Activated naive CD8-positive, alpha-beta T cell treated with anti-CD3 and anti-CD28 coated beads, Interleukin-2, amount 50 U/mL, for 24 hours (primary cell): ENCODE results near the gene HORMAD1.
A peak's percentile ranks its signal among the peaks of the same experiment; 100 is the strongest.
"Not testable (repeated sequence)": the region's sequence is repeated elsewhere in the genome, so short reads cannot be mapped to it uniquely, and the experiment has no call there.

Experiments used
- ATAC-seq: fragments of 150-1000 bp; cut with Tn5 transposase; one replicate; pipeline ENCODE4 v1.10.0; 2021
- DNase-seq: peaks from one replicate; pipeline ENCODE4 v3.0.0; 2021
- H3K27ac Mint-ChIP-seq: one replicate; pipeline ENCODE4 v1.8.0; 2021; ENCODE audit warnings: mild to moderate bottlenecking, mixed read lengths
- H3K27me3 Mint-ChIP-seq: one replicate; pipeline ENCODE4 v1.8.0; 2021; ENCODE audit warnings: mixed read lengths
- H3K36me3 Mint-ChIP-seq: one replicate; pipeline ENCODE4 v1.8.0; 2021; ENCODE audit warnings: low read depth, mixed read lengths
- H3K4me1 Mint-ChIP-seq: one replicate; pipeline ENCODE4 v1.8.0; 2021; ENCODE audit warnings: mixed read lengths
- H3K4me3 Mint-ChIP-seq: one replicate; pipeline ENCODE4 v1.8.0; 2021; ENCODE audit warnings: mild to moderate bottlenecking, moderate library complexity, mixed read lengths
- H3K9me3 Mint-ChIP-seq: one replicate; pipeline ENCODE4 v1.8.0; 2021; ENCODE audit warnings: mixed read lengths

HORMAD1 gene

DNA sequence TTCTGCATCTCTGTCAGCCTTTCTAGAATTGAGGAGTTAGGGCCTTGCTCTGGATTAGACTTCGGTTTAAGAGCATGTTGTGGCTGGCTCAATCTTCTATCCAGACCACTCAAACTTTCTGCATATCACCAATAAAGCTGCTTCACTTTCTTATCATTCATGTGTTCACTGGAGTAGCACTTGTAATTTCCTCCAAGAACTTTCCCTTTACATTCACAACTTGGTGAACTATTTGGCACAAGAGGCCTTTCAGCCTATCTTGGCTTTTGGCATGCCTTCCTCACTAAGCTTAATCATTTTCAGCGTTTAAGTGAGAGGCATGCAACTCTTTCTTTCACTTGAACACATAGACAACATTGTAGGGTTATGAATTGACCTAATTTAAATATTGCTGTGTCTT, 3.6 kb upstream of the HORMAD1 start:
- H3K36me3 Mint-ChIP-seq: no peaks in the 10 kb centered on the region
- H3K27ac Mint-ChIP-seq: no peak overlapping the region
- no peaks in the 10 kb centered on the region for H3K27me3 Mint-ChIP-seq
- ATAC-seq (no peak), DNase-seq (no peak)
- no peak overlapping the region for H3K4me3 Mint-ChIP-seq
- no peaks in the 10 kb centered on the region for H3K9me3 Mint-ChIP-seq
- no peaks in the 10 kb centered on the region for H3K4me1 Mint-ChIP-seq

DNA sequence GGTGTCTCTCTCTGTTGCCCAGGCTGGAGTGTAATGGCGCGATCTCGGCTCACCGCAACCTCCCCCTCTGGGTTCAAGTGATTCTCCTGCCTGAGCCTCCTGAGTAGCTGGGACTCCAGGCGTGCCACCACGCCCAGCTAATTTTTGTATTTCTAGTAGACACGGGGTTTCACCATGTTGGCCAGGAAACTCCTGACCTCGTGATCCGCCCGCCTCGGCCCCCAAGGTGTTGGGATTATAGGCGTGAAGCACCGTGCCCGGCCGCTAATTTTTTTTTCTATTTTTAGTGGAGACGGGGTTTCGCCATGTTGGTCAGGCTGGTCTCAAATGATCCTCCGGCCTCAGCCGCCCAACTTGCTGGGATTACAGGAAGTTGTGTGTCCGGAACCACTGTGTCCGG, 597 bp downstream of the HORMAD1 start:
- peaks cover 2% of the 10 kb centered on the region for H3K4me1 Mint-ChIP-seq
- no peak overlapping the region for H3K27ac Mint-ChIP-seq
- H3K9me3 Mint-ChIP-seq: no peaks in the 10 kb centered on the region
- no peaks in the 10 kb centered on the region for H3K36me3 Mint-ChIP-seq
- H3K4me3 Mint-ChIP-seq: no peak overlapping the region
- no peaks in the 10 kb centered on the region for H3K27me3 Mint-ChIP-seq
- ATAC-seq (no peak), DNase-seq (no peak)

DNA sequence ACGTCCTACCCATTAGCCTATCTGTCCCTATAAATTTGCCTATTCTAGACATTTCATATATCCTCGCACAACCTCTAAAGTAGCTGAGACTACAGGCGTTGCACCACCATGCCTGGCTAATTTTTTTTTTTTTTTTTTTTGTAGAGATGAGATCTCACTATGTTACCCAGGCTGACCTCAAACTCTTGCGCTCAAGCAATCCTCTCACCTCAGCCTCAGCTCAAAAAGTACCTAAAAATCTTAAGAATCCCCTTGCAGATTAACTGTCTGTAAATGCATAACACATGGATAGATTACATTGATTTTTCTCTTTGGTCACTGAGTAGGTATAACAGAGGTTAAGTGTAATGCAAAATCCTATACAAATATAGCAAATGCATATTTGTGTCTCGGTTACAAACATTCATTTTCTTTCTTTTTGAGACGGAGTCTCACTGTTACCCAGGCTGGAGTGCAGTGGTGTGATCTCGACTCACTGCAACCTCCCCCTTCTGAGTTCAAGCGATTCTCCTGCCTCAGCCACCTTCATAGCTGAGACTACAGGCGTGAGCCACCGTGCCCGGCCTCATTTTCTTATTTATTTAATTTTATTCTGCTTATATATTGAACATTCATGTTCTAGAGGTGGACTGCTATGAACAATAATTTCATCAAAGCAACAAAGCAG, 2.3 kb downstream of the HORMAD1 start:
- ATAC-seq (no peak), DNase-seq (no peak)
- Mint-ChIP-seq H3K4me3 (no peak overlapping the region), H3K36me3 (no peaks in the 10 kb centered on the region), H3K27me3 (no peaks in the 10 kb centered on the region), H3K4me1 (peaks cover 2% of the 10 kb centered on the region), H3K9me3 (no peaks in the 10 kb centered on the region), H3K27ac (no peak overlapping the region)

DNA sequence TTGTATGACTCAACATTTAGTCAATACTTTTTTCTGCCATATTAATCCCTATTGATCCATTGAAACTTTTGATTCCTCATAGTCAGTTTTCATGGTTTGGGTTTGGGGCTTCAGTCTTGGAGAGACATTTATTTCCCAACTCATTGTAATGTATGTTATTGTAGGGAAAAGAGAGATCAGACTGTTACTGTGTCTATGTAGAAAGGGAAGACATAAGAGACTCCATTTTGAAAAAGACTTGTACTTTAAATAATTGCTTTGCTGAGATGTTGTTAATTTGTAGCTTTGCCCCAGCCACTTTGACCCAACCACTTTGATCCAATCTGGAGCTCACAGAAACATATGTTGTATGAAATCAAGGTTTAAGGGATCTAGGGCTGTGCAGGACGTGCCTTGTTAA, 11.7 kb downstream of the HORMAD1 start:
- not testable (repeated sequence) for H3K9me3 Mint-ChIP-seq, H3K27me3 Mint-ChIP-seq, DNase-seq, H3K4me1 Mint-ChIP-seq, H3K36me3 Mint-ChIP-seq, H3K27ac Mint-ChIP-seq, ATAC-seq, H3K4me3 Mint-ChIP-seq

DNA sequence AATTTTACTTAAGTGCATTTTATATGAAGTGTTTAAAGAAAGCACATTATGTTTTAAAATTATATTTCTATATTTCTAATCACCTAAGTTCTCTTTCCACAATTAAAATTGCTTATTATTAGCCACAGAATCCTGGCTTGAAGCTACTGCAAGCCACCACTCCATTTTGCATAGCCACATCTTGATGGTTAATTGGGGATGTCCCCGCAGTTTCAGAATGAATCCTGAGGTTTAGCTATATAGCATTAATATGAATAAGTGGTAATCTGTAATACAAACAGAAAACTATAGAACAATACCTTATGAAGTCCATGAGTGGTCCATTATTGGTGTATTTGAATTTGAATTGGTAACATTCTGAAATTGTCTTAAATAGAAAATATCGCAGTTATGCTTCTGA, 12.1 kb downstream of the HORMAD1 start:
- no peak overlapping the region for H3K4me3 Mint-ChIP-seq
- no peaks in the 10 kb centered on the region for H3K9me3 Mint-ChIP-seq
- H3K36me3 Mint-ChIP-seq: no peaks in the 10 kb centered on the region
- no peak overlapping the region for H3K27ac Mint-ChIP-seq
- H3K27me3 Mint-ChIP-seq: peaks cover 2% of the 10 kb centered on the region
- peaks cover 9% of the 10 kb centered on the region for H3K4me1 Mint-ChIP-seq
- ATAC-seq (peak; percentile 94), DNase-seq (peak; percentile 42)

DNA sequence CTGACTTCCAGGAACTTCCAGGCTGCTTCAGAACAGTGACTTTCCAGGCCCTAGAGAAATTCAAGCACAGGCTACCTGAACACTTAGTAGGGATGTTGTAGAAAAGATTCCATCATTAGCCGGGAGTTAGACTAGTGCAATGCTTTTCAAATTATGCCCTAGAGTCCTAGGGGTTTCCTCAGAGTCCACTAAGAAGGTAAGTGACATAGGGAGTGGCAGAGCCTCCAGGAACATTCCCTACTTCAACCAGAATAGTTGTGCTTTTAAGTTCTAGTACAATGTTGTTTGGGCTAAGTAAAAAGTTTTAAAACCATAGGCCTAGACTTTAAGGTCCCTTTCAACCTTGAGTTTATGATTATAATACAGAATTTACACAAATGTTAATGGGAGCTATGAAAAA, 14.6 kb downstream of the HORMAD1 start:
- Mint-ChIP-seq H3K4me3 (no peak overlapping the region), H3K9me3 (no peaks in the 10 kb centered on the region), H3K27ac (no peak overlapping the region), H3K36me3 (no peaks in the 10 kb centered on the region), H3K4me1 (peaks cover 9% of the 10 kb centered on the region), H3K27me3 (peaks cover 2% of the 10 kb centered on the region)
- DNase-seq (no peak), ATAC-seq (no peak)

DNA sequence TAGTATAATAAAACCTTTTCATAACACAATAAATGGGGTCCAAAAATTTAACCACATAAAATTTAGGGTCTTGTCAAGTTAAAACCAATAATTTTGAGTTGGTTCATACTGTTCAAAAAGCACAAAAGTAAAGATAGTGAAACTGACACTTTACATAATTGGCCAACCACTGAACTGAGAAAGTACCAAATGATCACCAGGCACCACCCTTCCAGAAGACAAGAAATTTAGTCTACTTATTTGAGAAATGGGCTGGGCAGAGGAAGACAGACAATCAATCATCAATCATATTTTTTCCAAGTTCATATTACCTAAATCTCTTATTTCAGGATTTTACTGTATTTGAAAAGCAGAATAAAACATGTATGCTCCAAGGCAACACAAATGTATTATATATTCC, 17.3 kb downstream of the HORMAD1 start:
- H3K27ac Mint-ChIP-seq: no peak overlapping the region
- H3K36me3 Mint-ChIP-seq: no peaks in the 10 kb centered on the region
- no peaks in the 10 kb centered on the region for H3K9me3 Mint-ChIP-seq
- no peak overlapping the region for H3K4me3 Mint-ChIP-seq
- DNase-seq: no peak
- ATAC-seq: no peak
- H3K27me3 Mint-ChIP-seq: peaks cover 1% of the 10 kb centered on the region
- peaks cover 2% of the 10 kb centered on the region for H3K4me1 Mint-ChIP-seq

DNA sequence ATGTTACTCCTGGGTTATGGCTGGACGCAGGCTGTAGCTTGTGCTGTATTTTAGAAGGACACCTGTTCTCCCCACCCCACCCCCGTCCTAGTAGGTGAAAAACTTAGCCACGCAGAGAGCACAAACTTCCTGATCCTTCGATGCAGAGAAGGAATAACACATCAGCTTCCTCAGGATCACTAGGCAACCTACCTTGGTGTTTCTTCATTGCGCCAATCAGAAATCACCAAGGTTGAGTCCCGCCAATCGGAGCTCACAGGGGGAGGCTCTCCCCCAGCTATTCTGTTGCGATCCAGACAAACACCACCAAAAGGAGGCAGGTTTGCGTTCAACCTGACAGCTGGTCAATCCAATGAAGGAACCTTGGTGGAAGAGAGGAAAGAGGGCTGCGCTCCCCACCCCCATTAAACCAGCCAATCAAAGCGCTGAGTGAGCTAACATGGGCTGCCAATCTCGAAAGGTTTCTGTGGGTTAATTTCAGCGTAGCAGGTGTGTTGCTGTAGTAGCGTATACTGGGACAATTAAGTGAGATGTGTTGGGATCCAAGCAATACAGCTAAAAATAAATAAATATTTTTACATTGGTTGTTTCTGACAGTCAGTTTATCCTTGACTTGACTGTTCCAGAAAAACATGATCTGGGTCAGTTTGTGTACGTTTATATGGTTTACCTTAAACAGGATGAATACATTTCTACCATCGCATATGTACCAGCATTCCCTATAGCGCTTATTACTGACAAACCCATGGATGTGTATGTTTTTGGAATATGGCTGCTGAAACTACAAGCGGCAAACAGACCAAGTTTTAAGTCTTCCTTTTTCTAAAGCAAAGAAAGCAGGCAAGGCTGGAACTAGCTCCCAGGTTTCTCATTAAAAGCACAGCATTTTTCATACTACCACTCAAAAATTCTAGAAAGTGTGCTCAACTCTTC, 23.4 kb downstream of the HORMAD1 start, which contains the start of gene GOLPH3L:
Gene GOLPH3L, minus strand, starts transcription at position 160 of the 933 bp plus-strand sequence. CDS start 2,316 bp downstream, outside the sequence.
- Mint-ChIP-seq H3K27me3 (peaks cover 1% of the 10 kb centered on the region), H3K4me1 (peaks cover 19% of the 10 kb centered on the region), H3K9me3 (no peaks in the 10 kb centered on the region), H3K4me3 (peak within 1 kb of the TSS; percentile 92), H3K27ac (peak within 1 kb of the TSS; percentile 82), H3K36me3 (peaks cover 13% of the 10 kb centered on the region)
- DNase-seq (peak; percentile 84), ATAC-seq (peak; percentile 100)

DNA sequence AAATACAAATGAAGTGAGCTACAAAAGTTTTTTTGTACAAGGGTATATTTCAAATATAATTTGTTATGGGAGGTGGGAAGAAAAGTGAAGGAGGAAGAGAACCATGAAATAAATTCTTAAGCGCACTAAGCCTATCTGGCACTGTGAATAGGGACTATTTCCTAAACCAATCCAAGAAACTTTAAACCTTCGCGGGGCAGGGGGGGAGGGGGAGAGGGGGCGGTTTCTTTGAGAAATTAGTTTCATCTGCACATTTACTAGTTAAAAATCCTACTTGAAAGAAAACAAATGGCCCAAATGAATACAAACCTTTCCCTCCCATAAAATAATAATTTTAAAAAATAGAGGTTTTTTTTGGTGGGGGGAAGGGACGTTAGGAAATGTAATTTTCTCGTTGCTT, 24.1 kb downstream of the HORMAD1 start:
- DNase-seq: no peak
- H3K27ac Mint-ChIP-seq: peak overlapping the region; percentile 82

DNA sequence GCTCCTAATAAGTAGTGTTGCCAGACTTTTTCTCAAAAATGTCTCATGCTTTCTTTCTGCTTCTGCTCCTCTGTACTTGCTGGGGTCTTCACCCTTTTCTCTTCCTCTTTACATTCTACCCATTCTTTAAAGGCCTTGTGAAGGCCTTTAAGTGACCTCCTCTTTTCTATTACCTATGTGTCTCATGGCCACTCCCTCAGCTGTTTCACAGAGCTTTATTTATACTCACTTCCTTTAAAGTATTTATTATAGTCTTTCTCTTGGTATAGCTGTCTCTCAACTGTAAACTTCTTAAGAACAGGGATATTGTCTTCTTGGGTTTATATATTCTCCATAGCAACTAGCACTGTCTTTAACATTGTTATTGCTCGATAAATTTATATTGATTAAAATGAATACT, 24.5 kb downstream of the HORMAD1 start:
- ATAC-seq (no peak), DNase-seq (no peak)
- peaks cover 21% of the 10 kb centered on the region for H3K4me1 Mint-ChIP-seq
- H3K27ac Mint-ChIP-seq: peak overlapping the region; percentile 13
- H3K27me3 Mint-ChIP-seq: peaks cover 1% of the 10 kb centered on the region
- H3K4me3 Mint-ChIP-seq: peak overlapping the region; percentile 92
- H3K9me3 Mint-ChIP-seq: no peaks in the 10 kb centered on the region
- peaks cover 16% of the 10 kb centered on the region for H3K36me3 Mint-ChIP-seq

More for the DNA sequence above, 24.1 kb downstream of the HORMAD1 start:
- H3K27me3 Mint-ChIP-seq: peaks cover 1% of the 10 kb centered on the region
- H3K9me3 Mint-ChIP-seq: no peaks in the 10 kb centered on the region
- peak overlapping the region; percentile 92 for H3K4me3 Mint-ChIP-seq
- H3K4me1 Mint-ChIP-seq: peaks cover 19% of the 10 kb centered on the region
- H3K36me3 Mint-ChIP-seq: peaks cover 14% of the 10 kb centered on the region
- no peak for ATAC-seq

DNA sequence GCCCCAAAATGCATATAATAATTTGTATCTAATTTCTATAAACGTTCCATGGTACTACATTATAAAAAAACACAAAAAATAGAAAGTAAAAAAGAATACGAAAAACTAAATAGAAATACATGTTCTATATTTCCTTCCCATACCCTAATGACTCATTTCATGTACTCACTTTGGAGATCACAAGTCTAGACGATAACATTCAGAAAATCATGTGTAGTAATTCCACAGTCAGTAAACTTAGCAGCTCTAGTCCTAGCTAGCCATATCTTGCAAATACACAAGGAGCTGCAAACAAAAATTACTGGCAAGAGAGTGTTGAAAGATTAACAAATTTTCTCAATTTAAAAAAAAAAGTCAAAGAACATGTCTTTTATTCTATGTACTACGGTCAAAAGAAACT, 25.1 kb downstream of the HORMAD1 start:
- ATAC-seq (no peak), DNase-seq (no peak)
- Mint-ChIP-seq H3K27me3 (peaks cover 1% of the 10 kb centered on the region), H3K4me1 (peaks cover 21% of the 10 kb centered on the region), H3K9me3 (no peaks in the 10 kb centered on the region), H3K4me3 (peak overlapping the region; percentile 46), H3K36me3 (peaks cover 16% of the 10 kb centered on the region), H3K27ac (no peak overlapping the region)

DNA sequence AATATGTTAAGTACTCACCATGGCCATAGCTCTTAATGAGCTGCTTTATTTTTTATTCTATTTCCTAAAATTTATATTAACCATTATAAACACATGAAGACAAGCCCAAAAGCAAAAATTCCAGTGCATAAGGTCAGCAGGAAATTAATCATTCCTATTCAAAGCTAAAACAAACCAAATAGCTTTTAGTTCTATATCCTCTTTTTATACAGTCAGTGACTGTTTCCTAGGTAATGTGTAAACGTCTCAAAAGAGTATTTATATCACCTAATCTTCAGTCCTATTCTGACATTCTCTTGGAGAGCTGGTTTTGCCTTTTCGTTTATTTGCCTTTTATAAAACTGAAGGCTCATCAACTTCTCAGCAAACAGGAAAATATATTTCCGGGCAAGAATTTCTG, 28.0 kb downstream of the HORMAD1 start:
- Mint-ChIP-seq H3K9me3 (no peaks in the 10 kb centered on the region), H3K27ac (no peak overlapping the region)

DNA sequence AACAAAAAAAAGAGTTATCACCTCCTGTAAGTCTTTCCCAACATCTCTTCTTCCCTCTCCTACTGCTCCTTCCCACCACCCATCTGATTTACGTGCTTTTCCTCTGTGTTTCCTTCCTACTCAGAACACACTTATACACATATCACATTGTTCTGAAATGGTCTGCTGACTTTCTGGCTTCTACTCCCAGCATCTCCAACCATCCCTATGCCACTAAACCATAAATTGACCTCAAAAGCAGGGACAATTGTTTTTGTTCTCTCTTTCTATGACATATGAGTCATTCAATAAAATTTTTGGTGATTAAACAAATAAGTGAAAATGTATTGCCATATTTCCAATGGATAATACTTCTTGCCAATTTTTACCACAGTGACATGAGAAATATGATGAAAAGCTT, 31.9 kb downstream of the HORMAD1 start:
- Mint-ChIP-seq H3K27me3 (no peaks in the 10 kb centered on the region), H3K9me3 (no peaks in the 10 kb centered on the region), H3K36me3 (peaks cover 13% of the 10 kb centered on the region), H3K4me3 (no peak overlapping the region), H3K4me1 (peaks cover 15% of the 10 kb centered on the region), H3K27ac (no peak overlapping the region)
- ATAC-seq: no peak
- no peak for DNase-seq

More for the DNA sequence above, 28.0 kb downstream of the HORMAD1 start:
- DNase-seq (no peak), ATAC-seq (no peak)
- H3K36me3 Mint-ChIP-seq: peaks cover 20% of the 10 kb centered on the region
- H3K4me3 Mint-ChIP-seq: no peak overlapping the region
- no peaks in the 10 kb centered on the region for H3K27me3 Mint-ChIP-seq
- peaks cover 26% of the 10 kb centered on the region for H3K4me1 Mint-ChIP-seq

DNA sequence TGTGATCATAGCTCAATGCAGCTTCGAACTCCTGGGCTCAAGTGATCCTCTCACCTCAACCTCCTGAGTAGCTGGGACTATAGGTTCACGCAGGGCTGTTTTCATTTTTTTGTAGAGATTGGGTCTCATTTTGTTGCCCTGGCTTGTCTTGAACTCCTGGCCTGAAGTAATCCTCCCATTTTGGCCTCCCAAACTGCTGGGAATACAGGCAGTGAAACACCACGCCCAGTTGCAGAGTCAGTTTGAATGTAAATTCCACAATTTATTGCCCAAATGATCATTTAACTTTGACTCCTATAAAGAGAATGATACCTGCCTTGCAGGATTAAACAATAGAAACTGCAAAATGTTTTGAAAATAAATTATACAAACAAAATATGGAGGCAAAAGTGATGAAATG, 34.4 kb downstream of the HORMAD1 start:
- Mint-ChIP-seq H3K4me1 (peaks cover 16% of the 10 kb centered on the region), H3K4me3 (no peak overlapping the region), H3K9me3 (no peaks in the 10 kb centered on the region), H3K36me3 (peaks cover 6% of the 10 kb centered on the region), H3K27me3 (no peaks in the 10 kb centered on the region), H3K27ac (no peak overlapping the region)
- ATAC-seq: no peak
- DNase-seq: no peak

DNA sequence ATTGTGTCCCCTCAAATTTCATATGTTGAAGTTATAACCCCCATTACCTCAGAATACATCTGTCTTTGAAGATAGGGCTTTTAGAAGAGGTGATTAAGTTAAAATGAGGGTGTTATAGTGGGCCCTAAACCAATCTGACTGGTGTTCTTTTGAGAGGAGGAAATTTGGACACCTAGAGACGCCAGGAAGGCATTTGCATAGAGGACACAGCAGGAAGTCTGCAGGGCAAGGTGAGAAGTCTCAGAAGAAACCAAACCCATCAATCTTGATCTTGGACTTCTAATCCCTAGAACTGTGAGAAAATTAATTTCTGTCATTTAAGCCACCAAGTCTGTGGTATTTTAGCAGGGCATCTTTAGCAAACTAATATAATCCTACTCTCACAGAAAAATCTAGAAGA, 36.8 kb downstream of the HORMAD1 start:
- no peak for ATAC-seq
- no peak overlapping the region for H3K4me3 Mint-ChIP-seq

More for the DNA sequence above, 36.8 kb downstream of the HORMAD1 start:
- H3K4me1 Mint-ChIP-seq: peaks cover 12% of the 10 kb centered on the region
- peak overlapping the region; percentile 26 for H3K27ac Mint-ChIP-seq
- H3K9me3 Mint-ChIP-seq: no peaks in the 10 kb centered on the region
- H3K27me3 Mint-ChIP-seq: no peaks in the 10 kb centered on the region
- DNase-seq: no peak
- H3K36me3 Mint-ChIP-seq: peaks cover 7% of the 10 kb centered on the region
